B cell (primary cell): ENCODE measurements around the gene PPEF2. TPM values are rescaled to one million over a fixed set of nuclear protein-coding genes. Genes with fewer than 3 reads are reported as not detected.
"Not testable (repeated sequence)": the region's sequence is repeated elsewhere in the genome, so short reads cannot be mapped to it uniquely, and the experiment has no call there.

Experiments used
- ATAC-seq: fragments of 200-7000 bp; cut with Tn5 transposase; one replicate; pipeline ENCODE4 v1.10.0; 2021; ENCODE audit warnings: low read depth, mild to moderate bottlenecking, moderate number of reproducible peaks, moderate library complexity
- CTCF ChIA-PET: fragments of 350-600 bp; sonication (Branson Sonifier 250); formaldehyde crosslinking; loops from one replicate; lab custom pipeline; 2021; ENCODE audit warnings: antibody characterized with exemption, inconsistent platforms; lab: Charles Lee
- POLR2A ChIA-PET: fragments of 350-600 bp; sonication (Branson Sonifier 250); formaldehyde crosslinking; loops from one replicate; lab custom pipeline; 2021; ENCODE audit warnings: antibody characterized with exemption; lab: Charles Lee
- DNase-seq: peaks from one replicate; pipeline ENCODE4 v3.0.0; 2013
- H2AFZ ChIP-seq: 2 replicates; pipeline ENCODE4 v1.6.1; 2012; ENCODE audit warnings: mild to moderate bottlenecking, low read depth, low read length; ENCODE audit not compliant: insufficient read depth, poor library complexity, severe bottlenecking
- H3K27ac ChIP-seq, 2 donors: 1 replicate in 1 of 2; 2 replicates in 1 of 2; pipeline ENCODE4 v1.5.1; 2012 to 2013; ENCODE audit warnings: low read length in 2 of 2, mild to moderate bottlenecking in 2 of 2, moderate library complexity in 1 of 2
- H3K27me3 ChIP-seq, 4 experiments: fragments of 200-600 bp in 1 of 4; sonication (generic) in 1 of 4; replicated peaks in 1 of 4; 1 replicate in 2 of 4; 2 replicates in 2 of 4; pipeline versions ENCODE4 v1.6.1 to v1.7.0; 2013 to 2016; ENCODE audit warnings: low read length in 3 of 4, mild to moderate bottlenecking in 2 of 4, mixed read lengths in 1 of 4, moderate library complexity in 1 of 4; ENCODE audit not compliant: insufficient read depth in 4 of 4, control insufficient read depth in 3 of 4; ENCODE audit errors: control extremely low read depth in 1 of 4
- H3K36me3 ChIP-seq, 2 experiments: replicated peaks in 1 of 2; 1 replicate in 1 of 2; 2 replicates in 1 of 2; pipeline versions ENCODE4 v1.6.1 to v1.7.1; 2013; ENCODE audit warnings: low read length in 1 of 2; ENCODE audit not compliant: insufficient read depth in 2 of 2, control insufficient read depth in 1 of 2; ENCODE audit errors: control extremely low read depth in 1 of 2, extremely low read depth in 1 of 2
- H3K4me1 ChIP-seq, 2 donors: fragments of 200-600 bp in 1 of 2; sonication (generic) in 1 of 2; 1 replicate in 1 of 2; 2 replicates in 1 of 2; pipeline versions ENCODE4 v1.5.1 to v1.6.1; 2013 to 2017; ENCODE audit warnings: low read length in 2 of 2; ENCODE audit not compliant: control insufficient read depth in 2 of 2, insufficient read depth in 2 of 2
- H3K4me2 ChIP-seq: replicated peaks from 2 replicates; pipeline ENCODE3; 2012; ENCODE audit warnings: mild to moderate bottlenecking, low read depth, low read length; ENCODE audit not compliant: poor library complexity, severe bottlenecking
- H3K4me3 ChIP-seq, 5 experiments: fragments of 200-600 bp in 1 of 5; sonication (generic) in 1 of 5; 1 replicate in 3 of 5; 2 replicates in 2 of 5; pipeline versions ENCODE4 v1.5.1 to v1.7.0; 2011 to 2016; ENCODE audit warnings: low read length in 4 of 5, mild to moderate bottlenecking in 4 of 5, low read depth in 2 of 5, control low read depth in 1 of 5, moderate library complexity in 1 of 5; ENCODE audit not compliant: insufficient read depth in 1 of 5; ENCODE audit errors: control extremely low read depth in 1 of 5, extremely low read depth in 1 of 5
- H3K79me2 ChIP-seq: fragments of 200-600 bp; sonication (generic); one replicate; pipeline ENCODE4 v1.6.0; 2016; ENCODE audit warnings: low read length; ENCODE audit not compliant: control insufficient read depth, insufficient read depth
- H3K9ac ChIP-seq: fragments of 200-600 bp; sonication (generic); 2 replicates; pipeline ENCODE4 v1.6.1; 2017; ENCODE audit warnings: mild to moderate bottlenecking, low read length, moderate library complexity
- H3K9me3 ChIP-seq, 3 donors: one replicate each; pipeline versions ENCODE4 v1.6.1 to v1.7.1; 2013; ENCODE audit warnings: low read length in 2 of 3; ENCODE audit not compliant: control insufficient read depth in 2 of 3, insufficient read depth in 1 of 3; ENCODE audit errors: control extremely low read depth in 1 of 3
- H4K20me1 ChIP-seq: 2 replicates; pipeline ENCODE4 v1.6.0; 2012; ENCODE audit warnings: mild to moderate bottlenecking, low read length; ENCODE audit not compliant: insufficient read depth, control insufficient read depth, poor library complexity, severe bottlenecking
- H3K27ac Mint-ChIP-seq: one replicate; pipeline ENCODE4 v1.8.0; 2021; ENCODE audit warnings: mixed read lengths
- H3K27me3 Mint-ChIP-seq: one replicate; pipeline ENCODE4 v1.8.0; 2021; ENCODE audit warnings: mixed read lengths
- H3K4me1 Mint-ChIP-seq: one replicate; pipeline ENCODE4 v1.8.0; 2021; ENCODE audit warnings: mixed read lengths
- H3K4me3 Mint-ChIP-seq: one replicate; pipeline ENCODE4 v1.8.0; 2021; ENCODE audit warnings: mixed read lengths
- H3K9me3 Mint-ChIP-seq: one replicate; pipeline ENCODE4 v1.8.0; 2022; ENCODE audit warnings: mixed read lengths; ENCODE audit not compliant: insufficient read depth
- EZH2 ChIP-seq: IDR thresholded peaks from 2 replicates; pipeline ENCODE4 v1.6.1; 2012; ENCODE audit warnings: borderline replicate concordance, low read depth, mild to moderate bottlenecking, moderate library complexity, low read length; ENCODE audit not compliant: insufficient read depth, poor library complexity, severe bottlenecking
- WGBS: methylation state at CpG from one replicate; pipeline ENCODE4 v1.1.5; 2013; ENCODE audit warnings: missing lambda C conversion rate; ENCODE audit not compliant: insufficient coverage; 5-methylcytosine and 5-hydroxymethylcytosine counted together
- intact Hi-C: fragments of 100-400 bp; cut with micrococcal nuclease; formaldehyde crosslinking; loops from one replicate; pipeline ENCODE4 v1.10.0; 2022
- polyA plus RNA-seq: library from polyadenylated mRNA; depleted of rRNA; stranded (reverse); fragments of >200 nt; gene quantifications from 2 replicates; pipeline ENCODE4 v1.2.3, GENCODE V29; 2012
- total RNA-seq, 2 donors: library from RNA; stranded (reverse); fragments of 120-200 nt in 1 of 2; gene quantifications; 1 replicate in 1 of 2; 2 replicates in 1 of 2; pipeline versions ENCODE4 v1.2.3 to v1.2.4, GENCODE V29; 2013 to 2022
- TF ChIP-seq, protein P1 (sequence below): fragments of 200-600 bp; IDR thresholded peaks from one replicate; pipeline ENCODE4 v1.8.0; 2022; ENCODE audit warnings: antibody characterized with exemption, mild to moderate bottlenecking

The PPEF2 gene
- total and polyA plus RNA-seq, 2 donors (not counting 1 experiment from before 2014, with no cell fraction given): 0.07 to 0.10 TPM

DNA sequence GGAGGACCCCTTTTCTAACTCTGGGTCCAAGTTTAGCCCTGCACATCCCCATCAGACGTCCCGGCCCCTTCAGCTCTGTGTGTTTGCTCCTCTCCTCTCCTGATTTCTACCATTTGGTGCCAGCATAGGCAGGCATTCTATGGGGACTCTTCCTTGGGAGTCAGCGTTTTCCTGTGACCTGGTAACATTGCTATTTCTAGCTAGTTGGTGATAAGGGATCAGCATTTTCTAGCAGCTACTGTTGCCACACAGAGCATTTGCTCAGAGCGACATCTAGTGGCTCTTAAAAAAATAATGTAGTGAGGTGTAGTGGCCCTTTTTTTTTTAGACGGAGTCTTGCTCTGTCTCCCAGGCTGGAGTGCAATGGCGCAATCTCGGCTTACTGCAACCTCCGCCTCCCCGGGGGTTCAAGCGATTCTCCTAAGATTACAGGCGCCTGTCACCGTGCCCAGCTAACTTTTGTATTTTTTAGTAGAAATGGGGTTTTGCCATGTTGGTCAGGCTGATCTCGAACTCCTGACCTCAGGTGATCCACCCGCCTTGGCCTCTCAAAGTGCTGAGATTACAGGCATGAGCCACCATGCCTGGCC lies 54.0 kb downstream of the PPEF2 start:
- not testable (repeated sequence) for H3K4me2 ChIP-seq, H3K27ac Mint-ChIP-seq, H3K9me3 ChIP-seq, H3K4me1 ChIP-seq, H3K9ac ChIP-seq, H3K4me3 Mint-ChIP-seq, H3K27ac ChIP-seq, H3K36me3 ChIP-seq, H3K27me3 ChIP-seq, H3K4me3 ChIP-seq, H4K20me1 ChIP-seq, H3K9me3 Mint-ChIP-seq, H3K79me2 ChIP-seq, H3K4me1 Mint-ChIP-seq
- peaks cover 12% of the 10 kb centered on the region for H3K27me3 Mint-ChIP-seq
- peak; percentile 70 for DNase-seq
- peak overlapping the region; percentile 38 for H2AFZ ChIP-seq
- intact Hi-C loops: loop anchor here (5.0 to 10.0 kb wide), 2 partner anchors 141 to 973 kb away; no protein-coding TSS in a partner anchor
- TF ChIP-seq, protein P1, sequence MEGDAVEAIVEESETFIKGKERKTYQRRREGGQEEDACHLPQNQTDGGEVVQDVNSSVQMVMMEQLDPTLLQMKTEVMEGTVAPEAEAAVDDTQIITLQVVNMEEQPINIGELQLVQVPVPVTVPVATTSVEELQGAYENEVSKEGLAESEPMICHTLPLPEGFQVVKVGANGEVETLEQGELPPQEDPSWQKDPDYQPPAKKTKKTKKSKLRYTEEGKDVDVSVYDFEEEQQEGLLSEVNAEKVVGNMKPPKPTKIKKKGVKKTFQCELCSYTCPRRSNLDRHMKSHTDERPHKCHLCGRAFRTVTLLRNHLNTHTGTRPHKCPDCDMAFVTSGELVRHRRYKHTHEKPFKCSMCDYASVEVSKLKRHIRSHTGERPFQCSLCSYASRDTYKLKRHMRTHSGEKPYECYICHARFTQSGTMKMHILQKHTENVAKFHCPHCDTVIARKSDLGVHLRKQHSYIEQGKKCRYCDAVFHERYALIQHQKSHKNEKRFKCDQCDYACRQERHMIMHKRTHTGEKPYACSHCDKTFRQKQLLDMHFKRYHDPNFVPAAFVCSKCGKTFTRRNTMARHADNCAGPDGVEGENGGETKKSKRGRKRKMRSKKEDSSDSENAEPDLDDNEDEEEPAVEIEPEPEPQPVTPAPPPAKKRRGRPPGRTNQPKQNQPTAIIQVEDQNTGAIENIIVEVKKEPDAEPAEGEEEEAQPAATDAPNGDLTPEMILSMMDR: peak; percentile 79
- 39% methylated on average over 10 of the region's 14 CpGs for WGBS
- ChIA-PET POLR2A (interaction anchor here (0.7 kb wide), 1 partner anchor 18 kb away, joined by 3 read pairs; no protein-coding TSS in a partner anchor), CTCF (interaction anchor here (0.6 to 2.6 kb wide), 28 partner anchors 8 to 1541 kb away, joined by 3 to 22 read pairs (median 4); no protein-coding TSS in a partner anchor)
- peak; percentile 69 for ATAC-seq

DNA sequence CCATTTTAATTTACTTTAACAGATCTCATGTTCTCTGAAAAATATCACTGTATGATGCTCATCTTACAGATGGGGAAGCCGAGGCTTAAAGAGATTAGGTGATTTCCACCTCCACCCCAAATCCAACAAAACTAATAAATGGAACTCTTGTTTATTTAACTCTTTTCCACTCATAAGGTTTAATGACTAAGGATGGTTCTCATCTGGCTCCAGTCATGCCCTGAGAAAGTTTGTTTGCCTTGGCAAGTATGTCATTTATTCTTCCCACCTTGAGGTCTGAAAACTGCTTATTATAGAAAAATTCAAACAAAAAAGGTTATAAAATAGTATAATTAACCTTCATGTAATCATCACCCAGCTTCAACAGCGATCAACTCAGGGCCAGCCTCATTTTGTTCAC lies 56.3 kb downstream of the PPEF2 start:
- no peaks in the 10 kb centered on the region for H3K9me3 ChIP-seq
- Mint-ChIP-seq H3K9me3 (no peaks in the 10 kb centered on the region), H3K4me3 (no peak overlapping the region), H3K27me3 (peaks cover 5% of the 10 kb centered on the region), H3K4me1 (peaks cover 6% of the 10 kb centered on the region), H3K27ac (no peak overlapping the region)
- H3K4me3 ChIP-seq: no peak overlapping the region
- ChIA-PET CTCF (interaction anchor here (1.0 kb wide), 1 partner anchor 276 kb away, joined by 3 read pairs; no protein-coding TSS in a partner anchor), POLR2A (no interaction called here)
- TF ChIP-seq, protein P1: no peak
- no peak for TF ChIP-seq EZH2
- H3K27ac ChIP-seq: no peak overlapping the region
- H3K27me3 ChIP-seq: peaks cover 0 to 3% (median 0%) of the 10 kb centered on the region in 4 experiments
- ATAC-seq: no peak
- H3K4me1 ChIP-seq: no peaks in the 10 kb centered on the region
- H4K20me1 ChIP-seq: no peaks in the 10 kb centered on the region
- DNase-seq: no peak
- no peak overlapping the region for H3K9ac ChIP-seq
- H3K79me2 ChIP-seq: no peaks in the 10 kb centered on the region
- H3K4me2 ChIP-seq: no peak overlapping the region
- whole genome bisulfite sequencing: no CpG with 5 or more reads among the region's 2 CpGs
- peak overlapping the region; percentile 30 for H2AFZ ChIP-seq
- intact Hi-C loops: loop anchor here (5.0 to 10.0 kb wide), 2 partner anchors 139 to 971 kb away; no protein-coding TSS in a partner anchor
- no peaks in the 10 kb centered on the region for H3K36me3 ChIP-seq
